ENCODE results near the gene KRTAP10-4.
"Not testable (repeated sequence)": the region's sequence is repeated elsewhere in the genome, so short reads cannot be mapped to it uniquely, and the experiment has no call there.

KRTAP10-4 gene

DNA sequence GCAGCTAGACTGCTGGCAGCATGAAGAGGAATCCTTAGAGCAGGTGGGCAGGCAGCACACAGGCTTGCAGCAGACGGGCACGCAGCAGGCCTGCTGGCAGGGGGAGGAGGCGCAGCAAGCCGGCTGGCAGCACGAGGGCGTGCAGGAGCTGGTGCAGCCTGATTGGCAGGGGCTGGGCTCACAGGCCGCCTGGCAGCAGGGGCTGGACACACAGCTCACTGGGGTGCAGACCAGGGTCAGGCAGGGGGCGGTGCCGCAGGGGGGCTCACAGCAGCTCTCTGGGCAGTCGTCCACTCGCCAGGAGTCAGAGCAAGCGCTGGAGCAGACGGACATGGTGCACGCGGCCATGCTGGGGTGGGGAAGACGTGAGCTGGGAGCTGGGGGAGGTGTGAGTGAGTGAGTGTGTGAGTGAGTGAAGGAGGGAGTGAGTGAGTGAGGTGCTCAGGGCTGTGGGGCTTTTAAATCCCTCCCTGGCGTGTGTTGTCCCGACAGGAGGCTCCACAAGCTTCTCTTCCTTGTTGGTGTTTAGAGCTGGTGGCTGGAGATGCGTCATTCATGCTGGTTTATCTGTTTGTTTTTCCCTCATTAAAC is 6.8 kb downstream of the KRTAP10-4 start, which contains the start of gene KRTAP10-5:
Gene KRTAP10-5 (minus strand): TSS at position 374 of the 591 bp plus-strand sequence. CDS start 26 bp downstream, at position 348.
- not testable (repeated sequence) for DNase-seq (ENCODE audit: low spot score)

DNA sequence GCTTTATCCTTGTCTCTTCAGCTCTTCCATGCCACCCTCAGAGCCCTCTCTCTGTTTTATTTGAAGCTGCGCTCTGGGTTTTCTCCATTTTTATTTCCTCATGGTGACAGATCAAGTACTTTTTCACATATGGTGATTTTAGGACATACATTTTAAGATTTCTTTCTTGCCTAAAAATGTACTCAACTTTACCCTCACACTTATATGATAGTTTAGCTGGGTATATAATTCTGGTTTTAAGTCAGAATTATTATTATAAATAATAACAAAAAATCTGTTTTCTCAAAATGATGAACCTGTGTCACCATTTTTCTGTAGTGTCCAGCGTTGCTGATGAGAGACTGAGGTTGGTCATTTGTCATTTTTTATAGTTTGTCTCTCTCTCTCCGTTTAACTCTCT is 7.6 kb downstream of the KRTAP10-4 start:
- DNase-seq (ENCODE audit: low spot score): no peak

DNA sequence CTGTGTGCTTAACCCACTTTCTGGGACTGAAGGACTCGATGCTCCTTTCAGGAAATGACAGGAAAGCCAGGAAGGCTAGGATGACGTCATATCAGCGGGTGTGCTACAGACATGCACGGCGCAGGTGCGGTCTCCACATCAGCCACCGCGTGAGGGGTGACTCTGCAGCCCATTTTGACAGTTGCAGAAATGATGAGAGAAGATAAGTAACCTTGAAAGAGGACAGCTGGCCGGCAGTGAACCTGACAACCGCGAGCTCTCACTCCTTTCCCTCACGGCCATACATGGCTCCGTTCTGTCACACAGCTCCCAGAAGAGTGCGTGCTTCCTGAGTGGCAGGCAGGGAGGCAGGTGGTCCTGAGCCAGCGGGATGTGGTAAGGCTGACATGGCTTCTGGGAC is 8.5 kb downstream of the KRTAP10-4 start:
- no peak for DNase-seq (ENCODE audit: low spot score)

DNA sequence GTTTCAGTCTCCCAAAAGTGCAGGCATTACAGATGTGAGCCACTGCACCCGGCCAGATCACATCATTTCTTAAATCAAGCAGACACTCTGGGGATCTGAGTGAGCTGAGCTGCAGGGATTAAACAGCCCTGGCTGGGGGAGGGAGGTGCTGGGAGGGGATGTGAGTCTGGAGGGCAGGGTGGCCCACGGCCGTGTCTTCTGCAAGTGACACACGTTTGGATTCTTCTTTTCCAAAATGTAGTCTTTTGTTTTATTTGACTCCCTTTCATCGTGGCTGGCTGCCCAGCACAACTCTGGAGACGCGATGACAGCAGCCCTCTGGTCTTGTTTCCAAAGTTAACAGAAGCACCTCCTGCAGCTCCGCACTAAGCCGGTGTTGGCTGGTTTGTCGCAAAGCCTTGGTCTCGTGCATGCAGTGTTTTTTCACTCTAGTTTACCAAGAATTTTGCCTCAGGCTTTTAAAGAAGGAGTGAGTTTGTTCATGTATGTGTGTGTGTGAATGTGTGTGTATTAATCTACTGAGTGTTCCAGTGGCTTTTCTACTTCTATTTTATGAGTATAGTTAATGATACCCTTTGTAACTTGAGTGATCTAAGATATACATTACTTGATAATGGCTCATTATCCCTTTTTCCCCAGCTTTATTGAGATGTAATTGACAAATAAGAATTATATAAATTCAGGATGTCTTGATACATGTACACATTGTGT is 9.7 kb downstream of the KRTAP10-4 start:
- no peak for DNase-seq (ENCODE audit: low spot score)

DNA sequence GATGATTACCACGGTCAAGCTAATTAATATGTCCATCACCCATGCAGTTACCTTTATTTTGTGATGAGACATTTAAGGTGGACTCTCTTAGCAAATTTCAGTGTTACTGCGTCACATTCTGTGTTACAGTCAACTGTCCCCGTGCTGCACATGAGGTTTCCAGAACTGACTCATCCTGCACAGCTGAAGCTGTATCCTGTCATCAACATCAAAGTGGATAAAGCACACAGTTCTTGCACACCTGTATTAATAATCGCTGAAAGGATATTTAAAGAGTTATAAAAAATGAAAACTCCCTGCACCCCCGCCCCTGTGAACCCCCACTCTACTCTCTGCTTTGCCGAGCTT is 10.2 kb downstream of the KRTAP10-4 start:
- no peak for DNase-seq (ENCODE audit: low spot score)

DNA sequence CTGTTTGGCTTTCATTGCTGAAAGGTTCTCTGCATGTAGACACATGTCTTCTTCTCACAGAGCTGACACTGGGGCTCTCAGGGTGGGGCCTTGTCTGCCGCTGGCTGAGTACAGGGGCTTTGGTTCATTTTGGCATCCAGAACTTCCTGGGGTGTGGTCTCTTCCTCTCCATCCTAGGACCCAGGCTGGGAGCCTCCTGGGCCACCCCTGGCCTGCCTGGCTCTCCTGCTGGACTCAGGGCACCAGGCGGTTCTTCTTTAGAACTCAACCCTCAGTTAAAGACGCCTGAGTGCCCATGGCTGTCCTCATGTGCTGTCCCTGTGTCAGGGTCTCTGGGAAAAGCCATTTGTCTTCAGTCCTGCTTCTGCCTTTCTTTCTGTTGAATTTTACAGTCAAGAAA is 12.4 kb downstream of the KRTAP10-4 start:
- DNase-seq (ENCODE audit: low spot score): no peak

DNA sequence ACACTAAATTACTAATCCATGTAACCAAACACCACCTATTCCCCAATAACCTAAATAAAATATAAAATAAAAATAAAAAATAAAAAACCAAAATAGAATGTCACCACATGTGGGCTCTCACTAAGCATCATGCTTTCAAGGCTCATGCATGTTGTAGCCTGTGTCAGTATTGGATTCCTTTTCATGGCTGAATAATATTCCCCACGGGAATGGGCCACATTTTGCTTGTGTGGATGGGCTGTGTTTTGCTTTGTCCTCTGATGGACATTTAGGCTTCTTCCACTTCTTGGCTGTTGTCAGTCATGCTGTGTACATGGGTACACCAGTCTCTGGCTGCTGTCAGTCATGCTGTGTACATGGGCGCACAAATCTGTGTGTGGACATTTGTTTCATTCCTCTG is 15.6 kb downstream of the KRTAP10-4 start:
- DNase-seq (ENCODE audit: low spot score): no peak

DNA sequence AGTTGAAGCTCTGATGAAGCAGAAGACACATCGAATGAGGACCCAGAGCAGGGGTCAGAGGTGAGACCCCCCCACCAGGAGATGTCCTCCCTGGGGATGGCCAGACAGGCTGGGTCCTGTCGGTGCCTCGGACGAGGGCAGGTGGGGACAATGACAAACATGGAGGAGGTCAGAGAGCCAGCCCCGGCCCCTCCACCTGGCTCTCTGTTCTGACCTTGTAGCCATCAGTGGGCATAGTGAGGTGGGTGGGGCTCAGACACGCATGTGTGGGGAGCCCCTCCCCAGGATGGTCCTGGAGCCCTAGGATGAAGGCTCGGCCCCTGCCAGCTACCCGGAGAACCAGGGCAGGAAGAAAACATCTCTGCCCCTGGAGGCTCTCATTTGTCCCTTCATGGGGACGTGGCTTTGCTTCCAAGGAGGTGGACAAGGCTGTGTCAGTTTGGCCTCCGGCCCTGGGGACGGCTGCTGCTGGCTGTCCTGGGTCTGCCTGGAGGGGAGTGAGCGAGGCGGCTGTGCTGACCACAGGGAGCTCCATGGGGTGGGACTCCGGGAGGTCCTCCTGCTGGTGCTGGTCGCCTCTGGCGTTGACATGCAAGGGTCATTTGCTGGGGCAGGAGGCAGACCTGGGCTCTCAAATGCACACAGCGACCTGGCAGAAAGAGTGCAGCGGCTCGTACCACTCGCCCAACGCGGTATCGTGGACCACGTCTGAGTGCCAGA is 16.2 kb downstream of the KRTAP10-4 start:
- DNase-seq (ENCODE audit: low spot score): no peak

DNA sequence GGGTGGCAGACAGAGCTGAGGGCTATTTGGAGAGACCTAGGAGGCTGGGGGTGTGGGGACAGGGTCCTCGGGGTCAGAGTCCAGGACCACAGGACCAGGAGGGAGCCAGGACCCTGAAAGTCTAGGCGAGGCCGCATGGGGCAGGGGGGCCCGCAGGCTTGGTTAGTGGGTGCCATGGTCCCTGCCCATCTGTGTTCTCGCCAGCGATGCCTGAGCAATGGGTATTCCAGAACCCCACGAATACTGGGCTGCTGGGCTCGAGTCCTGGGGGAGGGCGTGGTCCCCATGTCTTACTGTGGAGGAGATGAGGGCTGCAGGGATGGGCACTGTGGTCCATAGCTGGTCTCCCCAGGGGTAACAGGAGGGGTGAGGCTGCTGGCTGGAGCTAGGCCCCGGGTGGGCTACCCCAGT is 16.8 kb downstream of the KRTAP10-4 start:
- no peak for DNase-seq (ENCODE audit: low spot score)

DNA sequence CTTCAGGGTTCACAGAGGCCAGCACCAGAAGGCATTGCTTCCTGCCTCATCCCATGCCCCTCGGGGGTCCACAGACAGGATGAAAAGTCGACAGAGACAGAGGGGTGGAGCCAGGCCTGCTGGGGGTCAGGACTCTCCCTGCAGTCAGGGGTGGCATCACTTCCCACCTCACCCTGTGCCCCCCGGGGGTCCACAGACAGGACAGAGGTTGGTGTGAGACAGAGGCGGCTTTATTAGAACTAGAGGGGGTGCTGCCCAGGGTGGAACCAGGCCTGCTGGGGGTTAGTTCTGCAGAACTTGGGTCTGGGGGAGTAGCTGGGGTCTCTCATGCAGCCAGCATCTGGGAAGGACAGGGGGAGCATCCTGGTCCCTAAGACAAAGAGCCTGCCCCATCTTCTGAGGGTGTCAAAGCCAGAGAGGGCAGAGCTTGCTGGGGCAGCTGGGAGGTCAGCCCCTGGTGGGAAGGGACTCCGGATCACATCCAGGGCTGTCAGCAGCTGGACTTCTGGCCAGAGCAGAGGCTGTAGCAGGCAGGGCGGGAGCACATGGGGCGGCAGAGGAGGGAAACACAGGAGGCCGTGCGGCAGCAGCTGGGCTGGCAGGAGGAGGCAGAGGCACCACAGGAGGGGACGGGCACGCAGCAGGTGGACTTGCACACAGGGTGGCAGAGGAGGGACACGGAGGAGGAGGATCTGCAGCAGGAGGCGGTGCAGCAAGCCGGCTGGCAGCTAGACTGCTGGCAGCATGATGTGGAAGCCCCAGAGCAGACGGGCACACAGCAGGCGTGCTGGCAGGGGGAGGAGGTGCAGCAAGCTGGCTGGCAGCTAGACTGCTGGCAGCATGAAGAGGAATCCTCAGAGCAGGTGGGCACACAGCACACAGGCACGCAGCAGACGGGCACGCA is 17.6 kb downstream of the KRTAP10-4 start:
- not testable (repeated sequence) for DNase-seq (ENCODE audit: low spot score)

DNA sequence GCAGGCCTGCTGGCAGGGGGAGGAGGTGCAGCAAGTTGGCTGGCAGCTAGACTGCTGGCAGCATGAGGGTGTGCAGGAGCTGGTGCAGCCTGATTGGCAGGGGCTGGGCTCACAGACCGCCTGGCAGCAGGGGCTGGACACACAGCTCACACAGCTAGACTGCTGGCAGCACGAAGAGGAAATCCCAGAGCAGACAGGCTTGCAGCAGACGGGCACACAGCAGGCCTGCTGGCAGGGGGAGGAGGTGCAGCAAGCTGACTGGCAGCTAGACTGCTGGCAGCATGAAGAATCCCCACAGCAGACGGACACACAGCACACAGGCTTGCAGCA is 18.2 kb downstream of the KRTAP10-4 start:
- not testable (repeated sequence) for DNase-seq (ENCODE audit: low spot score)

DNA sequence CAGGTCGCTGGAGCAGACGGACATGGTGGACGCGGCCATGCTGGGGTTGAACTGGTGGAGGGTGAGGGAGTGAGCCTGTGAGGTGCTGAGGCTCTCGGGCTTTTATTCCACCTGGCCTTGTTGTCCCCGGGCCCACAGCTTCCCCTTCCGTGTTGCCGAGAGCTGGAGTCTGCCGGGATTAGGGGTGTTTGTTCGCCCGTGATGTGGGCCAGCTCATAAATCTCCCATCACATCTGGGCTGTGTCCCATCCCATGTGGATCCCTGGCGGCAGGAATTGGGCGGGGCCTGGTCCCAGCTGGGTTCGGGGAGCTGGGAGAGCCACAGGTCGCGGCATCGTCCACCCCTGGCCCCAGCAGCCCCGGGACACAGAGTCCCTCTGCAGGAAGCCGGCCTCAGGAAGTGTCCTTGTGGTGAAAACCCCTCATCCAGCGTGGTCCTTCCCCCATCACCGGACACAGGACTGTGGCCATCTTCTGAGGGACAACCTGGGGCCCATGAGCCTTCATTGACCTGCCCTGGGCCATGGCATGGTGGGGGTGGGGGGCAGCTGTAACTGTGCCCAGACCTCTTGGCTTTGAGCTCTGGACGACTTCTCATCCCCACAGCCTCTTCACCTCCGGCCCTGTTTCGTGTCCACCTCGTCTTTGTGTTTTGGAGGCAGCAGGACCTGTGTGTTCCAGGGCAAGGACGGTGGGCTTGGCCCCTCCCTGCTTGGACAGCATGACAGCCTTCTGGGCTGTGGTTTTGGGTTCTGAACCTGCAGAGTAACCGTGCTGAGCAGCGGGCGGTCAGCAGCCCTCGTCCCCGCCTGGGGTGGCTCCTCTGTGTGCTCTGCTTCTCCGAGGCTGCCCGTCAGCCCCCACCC is 19.1 kb downstream of the KRTAP10-4 start, which contains the start of gene KRTAP10-6:
Gene KRTAP10-6 (minus strand): TSS at position 60 of the 866 bp plus-strand sequence. CDS start 21 bp downstream, at position 39.
- no peak for DNase-seq (ENCODE audit: low spot score)

DNA sequence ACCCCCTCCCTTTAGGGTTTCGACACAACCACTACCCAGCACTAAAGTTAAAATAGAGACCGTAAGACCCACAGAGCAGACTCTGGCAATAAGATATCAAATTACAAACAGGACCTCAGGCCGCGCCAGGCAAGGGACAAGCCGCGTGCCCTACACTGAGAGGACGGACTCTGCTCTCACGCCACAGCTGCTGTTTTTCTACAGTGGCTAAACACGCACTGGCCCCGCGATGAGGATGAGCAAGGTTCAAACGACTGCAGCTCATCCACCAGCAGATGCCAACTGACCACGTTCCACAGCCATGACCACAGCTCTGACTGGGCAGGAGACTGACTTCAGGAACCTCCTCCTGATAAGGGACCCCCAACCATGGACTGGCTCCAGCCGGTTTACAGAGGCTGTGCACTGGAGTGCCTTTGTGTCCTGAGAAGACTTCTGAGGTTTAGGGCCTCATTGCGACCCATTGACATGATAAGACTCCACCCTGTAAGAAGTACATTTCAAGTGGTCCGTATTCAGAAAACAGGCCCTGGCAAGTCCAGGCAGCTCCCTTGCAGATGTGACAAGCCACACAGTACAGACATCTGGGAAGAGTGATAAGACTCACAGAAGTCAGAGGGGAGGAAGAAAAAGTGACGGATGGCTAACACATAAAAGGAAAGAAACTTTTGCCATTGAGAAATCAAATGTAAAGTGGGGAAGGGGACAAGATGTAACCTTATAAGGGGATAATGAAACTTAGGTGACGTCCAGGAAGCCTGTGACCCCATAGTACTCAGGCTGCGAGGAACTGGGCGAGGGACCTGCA is 20.3 kb downstream of the KRTAP10-4 start:
- DNase-seq (ENCODE audit: low spot score): no peak

DNA sequence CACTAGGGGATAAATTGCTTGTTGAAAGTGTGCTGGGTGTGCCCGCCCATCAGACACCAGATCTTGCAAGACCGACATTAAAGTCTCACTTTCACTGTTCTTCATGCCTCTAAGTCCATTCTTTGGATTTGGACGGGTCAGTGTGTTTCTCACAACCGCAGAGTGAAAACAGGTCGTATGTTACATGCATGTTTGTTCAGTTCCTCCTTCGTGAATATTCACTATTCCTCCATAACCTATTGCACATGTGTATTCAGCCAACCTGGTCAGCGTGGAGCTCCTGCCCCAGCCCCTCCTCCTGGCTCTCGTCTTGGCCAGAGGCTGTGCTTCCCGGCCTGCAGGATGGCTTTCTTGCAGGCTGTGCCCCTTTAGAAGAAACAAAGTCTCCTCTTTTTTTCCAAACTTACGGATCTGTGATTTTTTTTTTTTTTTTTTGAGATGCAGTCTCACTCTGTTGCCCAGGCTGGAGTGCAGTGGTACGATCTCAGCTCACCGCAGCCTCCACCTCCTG is 20.9 kb downstream of the KRTAP10-4 start:
- DNase-seq (ENCODE audit: low spot score): no peak

DNA sequence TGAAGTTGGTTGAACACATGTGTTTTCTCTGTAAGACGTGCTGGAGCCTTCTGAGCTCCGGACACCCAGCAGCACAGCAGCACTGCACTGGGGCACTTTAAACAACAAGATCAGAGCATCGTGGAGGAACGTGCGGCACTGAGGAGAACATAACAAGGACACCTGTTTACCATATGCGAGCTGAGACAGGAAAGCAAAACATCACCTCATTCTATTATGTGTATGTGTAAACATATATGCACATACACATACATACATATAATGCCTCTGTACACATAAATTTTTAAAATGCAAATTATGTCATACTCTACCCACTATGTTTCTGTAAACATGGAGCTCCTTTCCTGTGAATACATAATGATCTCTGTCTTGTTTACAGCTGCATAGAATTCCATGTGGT is 22.0 kb downstream of the KRTAP10-4 start:
- no peak for DNase-seq (ENCODE audit: low spot score)

DNA sequence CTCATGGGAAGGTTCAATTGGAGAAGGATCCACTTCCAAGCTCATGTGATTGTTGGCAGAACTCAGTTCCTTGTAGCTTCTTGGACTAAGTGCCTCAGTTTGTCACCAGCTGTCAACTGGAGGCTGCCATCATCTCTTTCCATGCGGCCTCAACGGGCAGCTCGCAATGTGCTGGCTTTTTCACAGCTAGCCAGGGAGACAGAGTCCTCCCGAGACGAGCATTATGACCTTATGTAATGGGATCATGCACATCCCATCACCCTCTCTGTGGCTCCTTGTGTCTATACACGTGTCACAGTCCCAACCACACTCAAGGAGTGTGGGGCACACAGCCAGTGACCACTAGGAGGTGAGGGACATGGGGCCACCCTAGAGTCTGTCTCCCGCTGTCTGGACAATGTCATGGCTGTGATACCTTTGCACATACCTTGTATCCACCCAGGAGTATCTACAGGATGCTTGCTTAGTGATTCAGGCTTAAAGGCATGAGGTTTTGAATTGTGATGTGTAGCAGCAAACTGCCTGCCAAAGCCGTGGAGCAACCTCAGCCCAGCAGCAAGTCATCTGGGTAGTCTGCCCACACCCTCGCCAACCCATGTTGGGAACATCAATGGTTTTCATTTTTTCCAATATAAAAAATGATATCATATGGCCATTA is 22.7 kb downstream of the KRTAP10-4 start:
- no peak for DNase-seq (ENCODE audit: low spot score)

DNA sequence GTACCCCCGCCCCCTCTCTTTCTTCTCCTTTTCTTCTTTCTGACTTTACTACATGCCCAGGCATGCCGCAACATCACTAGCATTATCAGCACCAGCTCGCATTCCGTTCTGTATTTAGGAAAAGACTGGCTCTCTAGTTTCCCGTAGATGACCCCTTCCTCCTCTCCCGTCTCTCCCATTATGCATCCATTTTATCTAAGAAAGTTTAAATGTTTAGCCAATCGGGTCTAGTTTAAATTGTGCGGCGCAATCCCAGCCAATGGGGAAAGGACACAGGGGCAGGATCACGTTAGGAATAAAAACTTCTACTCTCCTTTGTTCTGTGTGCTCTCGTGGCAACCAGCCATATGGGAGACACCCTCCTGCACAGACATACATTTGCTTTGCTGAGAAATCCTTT is 24.5 kb downstream of the KRTAP10-4 start:
- DNase-seq (ENCODE audit: low spot score): no peak

DNA sequence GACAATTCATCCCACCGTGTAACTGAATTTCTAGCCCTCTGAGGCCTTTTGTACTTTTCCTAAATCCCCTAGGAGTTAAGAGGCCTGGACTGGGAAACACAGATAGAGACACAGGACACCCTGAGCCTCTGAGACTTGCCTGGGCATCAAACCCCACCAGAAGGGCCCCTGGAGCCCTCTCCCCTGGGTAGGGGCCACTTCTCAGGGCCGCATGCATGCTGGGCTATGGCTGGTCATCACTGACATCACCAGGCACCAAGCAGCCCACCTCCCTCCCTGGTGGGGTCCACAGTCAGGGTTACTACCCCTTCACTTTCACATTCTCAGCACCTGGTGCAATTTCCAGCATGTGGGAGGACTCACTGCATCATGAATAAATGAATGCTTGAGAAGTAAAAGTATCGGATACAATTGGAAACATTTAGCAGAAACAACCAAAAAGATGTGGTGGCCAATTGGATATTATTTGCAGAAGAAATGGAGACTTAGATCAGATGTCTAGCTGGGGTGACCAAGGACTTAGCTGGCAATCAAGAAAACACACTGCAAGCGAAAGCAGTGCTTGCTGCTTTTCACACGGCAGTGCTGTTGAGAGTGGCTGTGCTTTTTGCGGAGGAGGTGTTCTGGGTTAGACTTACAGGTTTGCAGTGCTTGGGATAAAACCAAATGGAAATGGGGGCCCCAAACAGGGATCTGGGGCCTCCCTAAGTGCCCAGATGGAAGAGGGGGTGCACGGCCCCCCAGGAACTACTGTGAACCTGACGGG is 25.9 kb downstream of the KRTAP10-4 start:
- DNase-seq (ENCODE audit: low spot score): no peak

All from CD4-positive, alpha-beta T cell treated with Interleukin-6 at 100 ng/mL for 8 hours (primary cell).